Neuron (in vitro differentiated cells): ENCODE measurements around the gene GCSH.

Experiments used
- H2AFZ ChIP-seq: one replicate; pipeline ENCODE4 v1.6.1; 2013; ENCODE audit warnings: low read depth, mild to moderate bottlenecking, inconsistent platforms, low read length, moderate library complexity
- H3K27me3 ChIP-seq: one replicate; pipeline ENCODE4 v1.6.1; 2013; ENCODE audit warnings: low read length; ENCODE audit not compliant: insufficient read depth
- H3K36me3 ChIP-seq: one replicate; pipeline ENCODE4 v1.6.1; 2013; ENCODE audit warnings: low read length; ENCODE audit not compliant: insufficient read depth
- H3K4me1 ChIP-seq: one replicate; pipeline ENCODE4 v1.6.1; 2013; ENCODE audit warnings: low read length; ENCODE audit not compliant: insufficient read depth
- H3K4me3 ChIP-seq: 2 replicates; pipeline ENCODE4 v1.5.1; 2013; ENCODE audit warnings: mild to moderate bottlenecking, low read length, moderate library complexity
- H3K9me3 ChIP-seq: one replicate; pipeline ENCODE4 v1.6.1; 2013; ENCODE audit warnings: low read length

The GCSH gene

GRCh38 chr16:81095953-81096714, at the start of gene GCSH:
Gene GCSH (minus strand): TSS chr16:81096395. CDS start chr16:81096278, 117 bp downstream.
- Histone ChIP-seq H3K36me3 (no peaks in the 10 kb centered on the region), H3K4me3 (peak within 1 kb of the TSS; percentile 57), H3K27me3 (no peaks in the 10 kb centered on the region), H3K9me3 (no peaks in the 10 kb centered on the region), H2AFZ (peak within 1 kb of the TSS; percentile 64), H3K4me1 (peaks cover 5% of the 10 kb centered on the region)

GRCh38 chr16:81143921-81144471, 47.8 kb upstream of the GCSH start:
- Histone ChIP-seq H3K36me3 (no peaks in the 10 kb centered on the region), H2AFZ (no peak overlapping the region), H3K4me3 (no peak overlapping the region), H3K4me1 (no peaks in the 10 kb centered on the region), H3K9me3 (no peaks in the 10 kb centered on the region), H3K27me3 (no peaks in the 10 kb centered on the region)

GRCh38 chr16:81142864-81143263, 46.7 kb upstream of the GCSH start:
- H3K4me1 ChIP-seq, result no peaks in the 10 kb centered on the region
- no peak overlapping the region for H2AFZ ChIP-seq
- no peaks in the 10 kb centered on the region for H3K36me3 ChIP-seq
- H3K27me3 ChIP-seq, result no peaks in the 10 kb centered on the region
- no peaks in the 10 kb centered on the region for H3K9me3 ChIP-seq
- H3K4me3 ChIP-seq, result no peak overlapping the region

- Histone ChIP-seq H3K27me3 (no peaks in the 10 kb centered on the region), H3K4me3 (no peak overlapping the region), H3K4me1 (no peaks in the 10 kb centered on the region), H2AFZ (no peak overlapping the region), H3K36me3 (no peaks in the 10 kb centered on the region), H3K9me3 (no peaks in the 10 kb centered on the region)
Observed at GRCh38 chr16:81140930-81141780, 45.0 kb upstream of the GCSH start.

GRCh38 chr16:81138831-81139557, 42.8 kb upstream of the GCSH start:
- Histone ChIP-seq H3K4me3 (no peak overlapping the region), H3K4me1 (no peaks in the 10 kb centered on the region), H3K9me3 (no peaks in the 10 kb centered on the region), H3K36me3 (no peaks in the 10 kb centered on the region), H3K27me3 (no peaks in the 10 kb centered on the region), H2AFZ (no peak overlapping the region)

- no peaks in the 10 kb centered on the region for H3K36me3 ChIP-seq
- H3K4me3 ChIP-seq, result no peak overlapping the region
- H3K4me1 ChIP-seq, result no peaks in the 10 kb centered on the region
- H3K27me3 ChIP-seq, result no peaks in the 10 kb centered on the region
- no peak overlapping the region for H2AFZ ChIP-seq
- no peaks in the 10 kb centered on the region for H3K9me3 ChIP-seq
Observed at GRCh38 chr16:81137754-81138153, 41.6 kb upstream of the GCSH start.

- Histone ChIP-seq H3K4me1 (no peaks in the 10 kb centered on the region), H3K36me3 (no peaks in the 10 kb centered on the region), H3K4me3 (no peak overlapping the region), H3K27me3 (no peaks in the 10 kb centered on the region), H3K9me3 (no peaks in the 10 kb centered on the region), H2AFZ (no peak overlapping the region)
Observed at GRCh38 chr16:81136390-81137335, 40.5 kb upstream of the GCSH start.

GRCh38 chr16:81130126-81130525, 33.9 kb upstream of the GCSH start:
- H3K4me1 ChIP-seq, result no peaks in the 10 kb centered on the region
- no peaks in the 10 kb centered on the region for H3K36me3 ChIP-seq
- H2AFZ ChIP-seq, result no peak overlapping the region
- H3K4me3 ChIP-seq, result no peak overlapping the region
- no peaks in the 10 kb centered on the region for H3K9me3 ChIP-seq
- H3K27me3 ChIP-seq, result peaks cover 2% of the 10 kb centered on the region

GRCh38 chr16:81128726-81129524, 32.7 kb upstream of the GCSH start:
- Histone ChIP-seq H3K4me3 (no peak overlapping the region), H3K9me3 (no peaks in the 10 kb centered on the region), H2AFZ (no peak overlapping the region), H3K4me1 (no peaks in the 10 kb centered on the region), H3K27me3 (peaks cover 2% of the 10 kb centered on the region), H3K36me3 (no peaks in the 10 kb centered on the region)

GRCh38 chr16:81127051-81127450, 30.9 kb upstream of the GCSH start:
- Histone ChIP-seq H3K27me3 (peaks cover 4% of the 10 kb centered on the region), H3K4me1 (no peaks in the 10 kb centered on the region), H3K9me3 (no peaks in the 10 kb centered on the region), H3K4me3 (no peak overlapping the region), H3K36me3 (no peaks in the 10 kb centered on the region), H2AFZ (no peak overlapping the region)

GRCh38 chr16:81123092-81123852, 27.1 kb upstream of the GCSH start:
- no peak overlapping the region for H2AFZ ChIP-seq
- H3K27me3 ChIP-seq, result peaks cover 4% of the 10 kb centered on the region
- no peak overlapping the region for H3K4me3 ChIP-seq
- H3K9me3 ChIP-seq, result no peaks in the 10 kb centered on the region
- H3K4me1 ChIP-seq, result no peaks in the 10 kb centered on the region
- no peaks in the 10 kb centered on the region for H3K36me3 ChIP-seq
